Natural killer cell treated with Interleukin-12 subunit alpha and Interleukin-12 subunit beta and Interleukin-15 and Interleukin-18, amount 100 ng/mL, for 72 hours (primary cell): ENCODE data around the gene GDE1. TPM values are rescaled to one million over a fixed set of nuclear protein-coding genes. Genes with fewer than 3 reads are reported as not detected.
A peak's percentile ranks its signal among the peaks of the same experiment; 100 is the strongest.

Experiments
- ATAC-seq, 2 donors: fragments of 150-1000 bp; cut with Tn5 transposase in 1 of 2; sonication (Bioruptor Pico), chemical (Tn5 transposase) in 1 of 2; 2 replicates each; pipeline ENCODE4 v1.10.0; 2021
- DNase-seq: peaks from one replicate; pipeline ENCODE4 v3.0.0; 2022; ENCODE audit warnings: low spot score
- H3K27ac Mint-ChIP-seq, 2 donors: 1 replicate in 1 of 2; 2 replicates in 1 of 2; pipeline ENCODE4 v1.8.0; 2022; ENCODE audit warnings: mixed read lengths in 2 of 2, mild to moderate bottlenecking in 1 of 2, moderate library complexity in 1 of 2
- H3K27me3 Mint-ChIP-seq, 2 donors: 1 replicate in 1 of 2; 2 replicates in 1 of 2; pipeline ENCODE4 v1.8.0; 2022; ENCODE audit warnings: mixed read lengths in 2 of 2
- H3K36me3 Mint-ChIP-seq: one replicate; pipeline ENCODE4 v1.8.0; 2022; ENCODE audit warnings: mixed read lengths
- H3K4me1 Mint-ChIP-seq, 2 donors: 1 replicate in 1 of 2; 2 replicates in 1 of 2; pipeline ENCODE4 v1.8.0; 2022; ENCODE audit warnings: low read depth in 2 of 2, mixed read lengths in 2 of 2, mild to moderate bottlenecking in 1 of 2
- H3K4me3 Mint-ChIP-seq: one replicate; pipeline ENCODE4 v1.8.0; 2022; ENCODE audit warnings: mixed read lengths
- H3K9me3 Mint-ChIP-seq: 2 replicates; pipeline ENCODE4 v1.8.0; 2022; ENCODE audit warnings: mixed read lengths
- total RNA-seq, 2 donors: library from RNA; stranded (reverse); gene quantifications; one replicate each; pipeline ENCODE4 v1.2.3, GENCODE V29; 2022

GDE1 gene
- total RNA-seq, 2 donors from 2014 or later, result 26.6 to 29.3 TPM

- Mint-ChIP-seq H3K4me1 (peaks cover 9 to 10% of the 10 kb centered on the region in 2 donors), H3K27ac (no peak overlapping the region), H3K9me3 (no peaks in the 10 kb centered on the region), H3K27me3 (peaks cover 0 to 2% of the 10 kb centered on the region in 2 donors), H3K4me3 (no peak overlapping the region), H3K36me3 (no peaks in the 10 kb centered on the region)
- no peak for DNase-seq
- no peak for ATAC-seq
Measured at GRCh38 chr16:19490619-19491018, 31.3 kb downstream of the GDE1 start.

- H3K36me3 Mint-ChIP-seq, result no peaks in the 10 kb centered on the region
- peaks cover 0 to 2% of the 10 kb centered on the region in 2 donors for H3K27me3 Mint-ChIP-seq
- H3K4me1 Mint-ChIP-seq, result no peaks in the 10 kb centered on the region
- no peak overlapping the region for H3K4me3 Mint-ChIP-seq
- ATAC-seq (no peak), DNase-seq (no peak)
- H3K9me3 Mint-ChIP-seq, result no peaks in the 10 kb centered on the region
- H3K27ac Mint-ChIP-seq, result no peak overlapping the region
Measured at GRCh38 chr16:19488213-19488640, 33.7 kb downstream of the GDE1 start.

GRCh38 chr16:19486750-19487325, 35.1 kb downstream of the GDE1 start:
- H3K9me3 Mint-ChIP-seq, result no peaks in the 10 kb centered on the region
- DNase-seq (no peak), ATAC-seq (no peak)
- peaks cover 0 to 2% of the 10 kb centered on the region in 2 donors for H3K27me3 Mint-ChIP-seq
- H3K4me1 Mint-ChIP-seq, result no peaks in the 10 kb centered on the region
- H3K36me3 Mint-ChIP-seq, result no peaks in the 10 kb centered on the region
- no peak overlapping the region for H3K27ac Mint-ChIP-seq
- H3K4me3 Mint-ChIP-seq, result no peak overlapping the region

- no peak for ATAC-seq
- no peak for DNase-seq
- Mint-ChIP-seq H3K36me3 (no peaks in the 10 kb centered on the region), H3K4me1 (no peaks in the 10 kb centered on the region), H3K27ac (no peak overlapping the region), H3K4me3 (no peak overlapping the region), H3K9me3 (no peaks in the 10 kb centered on the region), H3K27me3 (peaks cover 0 to 2% of the 10 kb centered on the region in 2 donors)
Measured at GRCh38 chr16:19486051-19486450, 35.8 kb downstream of the GDE1 start.

GRCh38 chr16:19485611-19486010, 36.3 kb downstream of the GDE1 start:
- Mint-ChIP-seq H3K4me3 (no peak overlapping the region), H3K27ac (no peak overlapping the region), H3K9me3 (no peaks in the 10 kb centered on the region), H3K36me3 (no peaks in the 10 kb centered on the region), H3K27me3 (peaks cover 0 to 2% of the 10 kb centered on the region in 2 donors), H3K4me1 (no peaks in the 10 kb centered on the region)
- ATAC-seq (no peak), DNase-seq (no peak)

- H3K27ac Mint-ChIP-seq, result no peak overlapping the region
- H3K4me1 Mint-ChIP-seq, result no peaks in the 10 kb centered on the region
- DNase-seq (no peak), ATAC-seq (no peak)
- H3K9me3 Mint-ChIP-seq, result no peaks in the 10 kb centered on the region
- H3K27me3 Mint-ChIP-seq, result peaks cover 2% of the 10 kb centered on the region in 2 donors
- no peaks in the 10 kb centered on the region for H3K36me3 Mint-ChIP-seq
- no peak overlapping the region for H3K4me3 Mint-ChIP-seq
Measured at GRCh38 chr16:19484096-19484495, 37.8 kb downstream of the GDE1 start.

GRCh38 chr16:19482291-19482690, 39.6 kb downstream of the GDE1 start:
- DNase-seq (no peak), ATAC-seq (no peak)
- no peaks in the 10 kb centered on the region for H3K4me1 Mint-ChIP-seq
- no peak overlapping the region for H3K4me3 Mint-ChIP-seq
- H3K27ac Mint-ChIP-seq, result no peak overlapping the region
- no peaks in the 10 kb centered on the region for H3K9me3 Mint-ChIP-seq
- peaks cover 6 to 13% of the 10 kb centered on the region in 2 donors for H3K27me3 Mint-ChIP-seq
- H3K36me3 Mint-ChIP-seq, result no peaks in the 10 kb centered on the region

GRCh38 chr16:19481769-19482168, 40.1 kb downstream of the GDE1 start:
- H3K4me1 Mint-ChIP-seq, result no peaks in the 10 kb centered on the region
- DNase-seq (no peak), ATAC-seq (no peak)
- no peaks in the 10 kb centered on the region for H3K9me3 Mint-ChIP-seq
- peaks cover 6 to 13% of the 10 kb centered on the region in 2 donors for H3K27me3 Mint-ChIP-seq
- no peak overlapping the region for H3K27ac Mint-ChIP-seq
- no peaks in the 10 kb centered on the region for H3K36me3 Mint-ChIP-seq
- no peak overlapping the region for H3K4me3 Mint-ChIP-seq

GRCh38 chr16:19481296-19481695, 40.6 kb downstream of the GDE1 start:
- no peaks in the 10 kb centered on the region for H3K4me1 Mint-ChIP-seq
- DNase-seq (no peak), ATAC-seq (no peak)
- H3K36me3 Mint-ChIP-seq, result no peaks in the 10 kb centered on the region
- no peak overlapping the region for H3K27ac Mint-ChIP-seq
- H3K4me3 Mint-ChIP-seq, result no peak overlapping the region
- no peaks in the 10 kb centered on the region for H3K9me3 Mint-ChIP-seq
- H3K27me3 Mint-ChIP-seq, result peaks cover 9 to 17% of the 10 kb centered on the region in 2 donors

GRCh38 chr16:19479302-19479721, 42.6 kb downstream of the GDE1 start:
- Mint-ChIP-seq H3K27me3 (peaks cover 14 to 20% of the 10 kb centered on the region in 2 donors), H3K4me1 (no peaks in the 10 kb centered on the region), H3K9me3 (no peaks in the 10 kb centered on the region), H3K36me3 (no peaks in the 10 kb centered on the region), H3K27ac (no peak overlapping the region), H3K4me3 (no peak overlapping the region)
- DNase-seq (no peak), ATAC-seq (no peak)

GRCh38 chr16:19478505-19478904, 43.4 kb downstream of the GDE1 start:
- Mint-ChIP-seq H3K27ac (no peak overlapping the region), H3K4me1 (no peaks in the 10 kb centered on the region), H3K27me3 (peaks cover 14 to 20% of the 10 kb centered on the region in 2 donors), H3K4me3 (no peak overlapping the region), H3K9me3 (no peaks in the 10 kb centered on the region), H3K36me3 (no peaks in the 10 kb centered on the region)
- ATAC-seq (no peak), DNase-seq (no peak)

GRCh38 chr16:19474617-19475016, 47.3 kb downstream of the GDE1 start:
- no peak overlapping the region for H3K4me3 Mint-ChIP-seq
- ATAC-seq (no peak), DNase-seq (no peak)
- peaks cover 14 to 20% of the 10 kb centered on the region in 2 donors for H3K27me3 Mint-ChIP-seq
- H3K9me3 Mint-ChIP-seq, result no peaks in the 10 kb centered on the region
- H3K27ac Mint-ChIP-seq, result no peak overlapping the region
- H3K36me3 Mint-ChIP-seq, result no peaks in the 10 kb centered on the region
- no peaks in the 10 kb centered on the region for H3K4me1 Mint-ChIP-seq

GRCh38 chr16:19472482-19472881, 49.4 kb downstream of the GDE1 start:
- no peaks in the 10 kb centered on the region for H3K36me3 Mint-ChIP-seq

GRCh38 chr16:19468300-19468699, 53.6 kb downstream of the GDE1 start:
- Mint-ChIP-seq H3K4me1 (no peaks in the 10 kb centered on the region), H3K27ac (no peak overlapping the region), H3K36me3 (no peaks in the 10 kb centered on the region), H3K27me3 (no peaks in the 10 kb centered on the region), H3K9me3 (no peaks in the 10 kb centered on the region), H3K4me3 (no peak overlapping the region)
- ATAC-seq (no peak), DNase-seq (no peak)

More at GRCh38 chr16:19472482-19472881, 49.4 kb downstream of the GDE1 start:
- Mint-ChIP-seq H3K4me1 (no peaks in the 10 kb centered on the region), H3K27me3 (peaks cover 7 to 8% of the 10 kb centered on the region in 2 donors), H3K27ac (no peak overlapping the region), H3K9me3 (no peaks in the 10 kb centered on the region), H3K4me3 (no peak overlapping the region)
- ATAC-seq (peak in 1 of 2 donors; percentile 20), DNase-seq (no peak)
